GM12878 (cell line): ENCODE measurements around the gene VMAC.

Experiments used
- BACH1 ChIP-seq: fragments of 450-650 bp; IDR thresholded peaks from 2 replicates; pipeline ENCODE4 v1.6.1; 2017; ENCODE audit warnings: mild to moderate bottlenecking, borderline replicate concordance
- BHLHE40 ChIP-seq, 2 experiments: fragments of 450-650 bp in 1 of 2; IDR thresholded peaks; 2 replicates each; pipeline ENCODE4 v1.6.1; 2011 to 2017; ENCODE audit warnings: low read depth in 2 of 2, borderline replicate concordance in 1 of 2, improper control_type of control experiment in 1 of 2, low read length in 1 of 2, mild to moderate bottlenecking in 1 of 2
- CTCF ChIP-seq, 3 experiments: IDR thresholded peaks in 2 of 3; conservative IDR thresholded peaks in 1 of 3; 2 replicates each; pipeline ENCODE4 v1.5.1; 2011; ENCODE audit warnings: low read depth in 3 of 3, low read length in 3 of 3, mild to moderate bottlenecking in 3 of 3, control low read depth in 2 of 3, moderate library complexity in 2 of 3, inconsistent platforms in 1 of 3, mixed read lengths in 1 of 3; ENCODE audit not compliant: control insufficient read depth in 2 of 3, insufficient read depth in 1 of 3; ENCODE audit errors: extremely low read depth in 1 of 3
- MAX ChIP-seq: IDR thresholded peaks from 2 replicates; pipeline ENCODE4 v1.6.1; 2012; ENCODE audit warnings: low read depth, low read length, improper control_type of control experiment
- RAD51 ChIP-seq: fragments of 450-650 bp; IDR thresholded peaks from 2 replicates; pipeline ENCODE4 v1.6.1; 2016; ENCODE audit warnings: moderate library complexity, mild to moderate bottlenecking, inconsistent platforms
- RCOR1 ChIP-seq: conservative IDR thresholded peaks from 2 replicates; pipeline ENCODE4 v1.6.1; 2012; ENCODE audit warnings: low read depth, low read length, improper control_type of control experiment
- RFX5 ChIP-seq: IDR thresholded peaks from 2 replicates; pipeline ENCODE4 v1.6.1; 2011; ENCODE audit warnings: low read depth, low read length, improper control_type of control experiment
- SREBF2 ChIP-seq: IDR thresholded peaks from 2 replicates; pipeline ENCODE4 v1.6.1; 2012; ENCODE audit warnings: mild to moderate bottlenecking, low read length
- SUZ12 ChIP-seq: fragments of 200-600 bp; sonication (generic); IDR thresholded peaks from one replicate; pipeline ENCODE4 v1.6.1; 2018; ENCODE audit warnings: antibody characterized with exemption, mild to moderate bottlenecking; ENCODE audit not compliant: unreplicated experiment

GRCh38 chr19:5949792-5950305 is 45.2 kb downstream of the VMAC start:
- TF ChIP-seq BHLHE40 (IDR thresholded peaks at IDR 0.05; ENCODE audit: borderline replicate concordance in 1 of 2, low read depth in 2 of 2, low read length in 1 of 2) (no peak), CTCF (IDR thresholded peaks at IDR 0.05 in 2 of 3, conservative IDR thresholded peaks at IDR 0.05 in 1 of 3; ENCODE audit: control insufficient read depth in 2 of 3, extremely low read depth in 1 of 3, insufficient read depth in 1 of 3, low read depth in 3 of 3, low read length in 3 of 3) (no peak), SUZ12 (no peak), RAD51 (no peak), RCOR1 (no peak), RFX5 (no peak), MAX (no peak), SREBF2 (no peak), BACH1 (no peak)
